CD4-positive, alpha-beta T cell (primary cell): Measurements from ENCODE around the gene ARHGEF19. TPM values are rescaled to one million over a fixed set of nuclear protein-coding genes. Genes with fewer than 3 reads are reported as not detected.

Source experiments
- ATAC-seq: fragments of 200-7000 bp; cut with Tn5 transposase; one replicate; pipeline ENCODE4 v1.10.0; 2022; ENCODE audit warnings: mild to moderate bottlenecking; ENCODE audit not compliant: poor library complexity
- CTCF ChIA-PET: fragments of 350-600 bp; sonication (Branson Sonifier 250); formaldehyde crosslinking; loops from one replicate; lab custom pipeline; 2021; ENCODE audit warnings: antibody characterized with exemption, inconsistent platforms; lab: Charles Lee
- POLR2A ChIA-PET: fragments of 350-600 bp; sonication (Branson Sonifier 250); formaldehyde crosslinking; loops from one replicate; lab custom pipeline; 2021; ENCODE audit warnings: antibody characterized with exemption, inconsistent platforms; lab: Charles Lee
- DNase-seq, 14 experiments: peaks; one replicate each; pipeline ENCODE4 v3.0.0-alpha.2; 2013 to 2020; ENCODE audit warnings: mixed read lengths in 2 of 14
- H3K27ac ChIP-seq, 2 donors: one replicate each; pipeline versions ENCODE4 v1.5.1 to v1.7.0; 2013; ENCODE audit warnings: low read length in 2 of 2, low read depth in 1 of 2, mild to moderate bottlenecking in 1 of 2
- H3K27me3 ChIP-seq, 2 experiments: 1 replicate in 1 of 2; 2 replicates in 1 of 2; pipeline versions ENCODE4 v1.6.1 to v1.7.0; 2013; ENCODE audit warnings: low read length in 2 of 2, control low read depth in 1 of 2, mild to moderate bottlenecking in 1 of 2, moderate library complexity in 1 of 2; ENCODE audit not compliant: insufficient read depth in 2 of 2, control insufficient read depth in 1 of 2
- H3K36me3 ChIP-seq: one replicate; pipeline ENCODE4 v1.6.1; 2013; ENCODE audit warnings: low read length, control low read depth; ENCODE audit not compliant: insufficient read depth
- H3K4me1 ChIP-seq: one replicate; pipeline ENCODE4 v1.6.1; 2013; ENCODE audit warnings: low read length, control low read depth; ENCODE audit not compliant: insufficient read depth
- H3K4me3 ChIP-seq: one replicate; pipeline ENCODE4 v1.5.1; 2013; ENCODE audit warnings: mild to moderate bottlenecking, low read length, moderate library complexity
- H3K9me3 ChIP-seq, 2 experiments: 1 replicate in 1 of 2; 2 replicates in 1 of 2; pipeline versions ENCODE4 v1.6.1 to v1.7.0; 2013; ENCODE audit warnings: low read length in 2 of 2, mild to moderate bottlenecking in 2 of 2, control low read depth in 1 of 2, moderate library complexity in 1 of 2; ENCODE audit not compliant: control insufficient read depth in 1 of 2, insufficient read depth in 1 of 2
- H3K27ac Mint-ChIP-seq: one replicate; pipeline ENCODE4 v1.8.0; 2020; ENCODE audit warnings: mixed read lengths
- H3K27me3 Mint-ChIP-seq: one replicate; pipeline ENCODE4 v1.8.0; 2021; ENCODE audit warnings: mixed read lengths
- H3K36me3 Mint-ChIP-seq: one replicate; pipeline ENCODE4 v1.8.0; 2021; ENCODE audit warnings: low read depth, mixed read lengths
- H3K4me1 Mint-ChIP-seq: one replicate; pipeline ENCODE4 v1.8.0; 2021; ENCODE audit warnings: low read depth, mixed read lengths
- H3K4me3 Mint-ChIP-seq: one replicate; pipeline ENCODE4 v1.8.0; 2020; ENCODE audit warnings: mild to moderate bottlenecking, mixed read lengths
- H3K9me3 Mint-ChIP-seq: one replicate; pipeline ENCODE4 v1.8.0; 2020; ENCODE audit warnings: mixed read lengths
- intact Hi-C, 2 experiments: fragments of 100-400 bp; cut with DNase I in 1 of 2; cut with micrococcal nuclease in 1 of 2; formaldehyde crosslinking; loops; one replicate each; pipeline versions ENCODE4 v1.15.1 to v1.9.0; 2023 to 2025; cut with DNase I, micrococcal nuclease
- total RNA-seq, 174 experiments: library from RNA in 2 of 174; stranded (reverse) in 2 of 174; gene quantifications; one replicate each; pipeline ENCODE4 v1.2.3 and lab custom pipeline; 2021 to 2026
- TF ChIP-seq, protein P1 (sequence below): fragments of 200-600 bp; IDR thresholded peaks from one replicate; pipeline ENCODE4 v1.8.0; 2022; ENCODE audit warnings: antibody characterized with exemption, mild to moderate bottlenecking

Gene ARHGEF19
- total RNA-seq, 2 experiments from 2014 or later, result 3.8 to 5.8 TPM

DNA sequence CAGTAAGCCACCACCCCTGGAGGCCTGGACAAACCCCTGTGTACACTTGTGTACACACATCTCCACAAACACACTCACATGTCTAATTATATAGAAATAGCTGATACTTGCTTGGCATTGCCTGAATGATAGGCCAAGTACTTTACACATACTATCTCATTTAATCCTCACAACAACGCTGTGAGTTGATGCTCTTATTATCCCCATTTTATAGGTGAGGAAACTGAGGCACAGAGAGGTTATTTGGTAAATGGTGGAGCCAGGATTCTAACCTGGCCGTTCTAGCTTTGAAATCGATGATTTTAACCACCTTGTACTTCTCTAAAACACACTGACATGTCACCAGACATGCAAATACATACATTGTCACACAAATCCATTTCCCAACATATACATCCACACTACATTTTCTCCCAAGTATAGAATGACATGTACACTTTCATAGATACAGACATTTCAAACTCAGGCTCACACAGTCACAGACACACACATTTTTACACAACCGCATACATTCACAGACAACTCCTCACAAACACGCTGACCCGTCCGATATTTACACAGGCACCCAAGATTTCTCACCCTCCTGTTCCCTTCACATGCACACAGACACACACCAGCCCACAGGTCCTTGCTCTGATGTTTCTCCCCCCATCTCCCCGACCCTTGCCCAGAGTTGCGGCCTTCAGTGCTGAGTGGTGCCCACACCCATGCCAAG lies 3.2 kb downstream of the ARHGEF19 start:
- no peak overlapping the region for H3K27ac ChIP-seq
- CTCF ChIA-PET, result no interaction called here
- POLR2A ChIA-PET, result interaction anchor here (3.4 kb wide), 1 partner anchor 7 kb away, joined by 46 read pairs; no protein-coding TSS in a partner anchor
- peaks cover 5% of the 10 kb centered on the region for H3K36me3 ChIP-seq
- H3K27ac Mint-ChIP-seq, result no peak overlapping the region
- H3K4me1 ChIP-seq, result peaks cover 25% of the 10 kb centered on the region
- H3K4me1 Mint-ChIP-seq, result peaks cover 12% of the 10 kb centered on the region
- no peaks in the 10 kb centered on the region for H3K27me3 Mint-ChIP-seq
- no peaks in the 10 kb centered on the region for H3K27me3 ChIP-seq
- H3K4me3 Mint-ChIP-seq, result peak overlapping the region; percentile 53
- H3K9me3 ChIP-seq, result no peaks in the 10 kb centered on the region
- peaks cover 5% of the 10 kb centered on the region for H3K36me3 Mint-ChIP-seq
- ATAC-seq (no peak), DNase-seq (no peak)
- H3K9me3 Mint-ChIP-seq, result no peaks in the 10 kb centered on the region
- TF ChIP-seq, protein P1, sequence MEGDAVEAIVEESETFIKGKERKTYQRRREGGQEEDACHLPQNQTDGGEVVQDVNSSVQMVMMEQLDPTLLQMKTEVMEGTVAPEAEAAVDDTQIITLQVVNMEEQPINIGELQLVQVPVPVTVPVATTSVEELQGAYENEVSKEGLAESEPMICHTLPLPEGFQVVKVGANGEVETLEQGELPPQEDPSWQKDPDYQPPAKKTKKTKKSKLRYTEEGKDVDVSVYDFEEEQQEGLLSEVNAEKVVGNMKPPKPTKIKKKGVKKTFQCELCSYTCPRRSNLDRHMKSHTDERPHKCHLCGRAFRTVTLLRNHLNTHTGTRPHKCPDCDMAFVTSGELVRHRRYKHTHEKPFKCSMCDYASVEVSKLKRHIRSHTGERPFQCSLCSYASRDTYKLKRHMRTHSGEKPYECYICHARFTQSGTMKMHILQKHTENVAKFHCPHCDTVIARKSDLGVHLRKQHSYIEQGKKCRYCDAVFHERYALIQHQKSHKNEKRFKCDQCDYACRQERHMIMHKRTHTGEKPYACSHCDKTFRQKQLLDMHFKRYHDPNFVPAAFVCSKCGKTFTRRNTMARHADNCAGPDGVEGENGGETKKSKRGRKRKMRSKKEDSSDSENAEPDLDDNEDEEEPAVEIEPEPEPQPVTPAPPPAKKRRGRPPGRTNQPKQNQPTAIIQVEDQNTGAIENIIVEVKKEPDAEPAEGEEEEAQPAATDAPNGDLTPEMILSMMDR, result no peak
- intact Hi-C loops, result loop anchor here (5.0 to 10.0 kb wide), 2 partner anchors 403 to 846 kb away; partner anchors contain the start of genes NBPF1 (in 1 of the 2) and SDHB (in 1 of the 2)
- no peak overlapping the region for H3K4me3 ChIP-seq

DNA sequence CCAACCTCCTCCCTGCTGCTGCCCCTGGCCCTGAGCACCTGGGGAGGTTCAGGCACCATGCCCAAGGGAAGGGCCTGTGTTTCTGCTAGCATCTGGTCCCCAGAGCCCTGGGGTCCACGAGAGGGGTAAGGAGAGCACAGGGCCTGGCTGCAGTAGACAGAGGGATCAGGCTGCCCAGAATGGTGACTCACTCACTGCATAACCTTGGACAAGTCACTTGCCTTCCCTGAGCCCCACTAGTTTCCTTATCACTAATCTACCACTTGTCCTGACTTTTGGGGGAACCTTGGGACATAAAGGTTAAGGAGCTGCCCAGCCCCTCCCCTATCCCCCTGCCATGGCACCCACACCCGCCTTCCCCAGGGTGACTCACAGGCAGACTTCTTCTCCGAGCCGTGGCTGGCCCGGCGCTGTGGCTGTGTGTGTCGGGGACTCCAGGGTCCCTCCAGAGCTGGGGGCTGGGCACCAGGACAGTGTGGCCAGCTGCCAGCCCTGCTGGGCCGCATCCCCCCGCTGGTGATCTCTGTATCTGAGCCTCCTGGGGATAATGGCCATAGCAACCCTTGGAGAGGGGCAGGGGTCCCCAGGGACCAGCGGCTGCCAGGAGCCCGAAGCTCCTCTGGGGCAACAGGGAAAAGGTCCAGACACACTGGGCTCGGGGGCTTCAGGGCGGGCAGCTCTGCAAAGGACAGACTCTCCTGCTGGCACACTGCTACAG lies 4.0 kb downstream of the ARHGEF19 start:
- H3K4me3 Mint-ChIP-seq, result peak overlapping the region; percentile 25

More for the DNA sequence above, 4.0 kb downstream of the ARHGEF19 start:
- DNase-seq (peak in 1 of 14 experiments; percentile 36), ATAC-seq (no peak)
- intact Hi-C loops, result loop anchor here (5.0 to 10.0 kb wide), 2 partner anchors 404 to 846 kb away; partner anchors contain the start of genes NBPF1 (in 1 of the 2) and SDHB (in 1 of the 2)
- ChIA-PET POLR2A (interaction anchor here (3.4 kb wide), 1 partner anchor 8 kb away, joined by 46 read pairs; no protein-coding TSS in a partner anchor), CTCF (no interaction called here)
- Histone ChIP-seq H3K27me3 (no peaks in the 10 kb centered on the region), H3K36me3 (peaks cover 7% of the 10 kb centered on the region), H3K9me3 (no peaks in the 10 kb centered on the region), H3K27ac (no peak overlapping the region), H3K4me1 (peaks cover 25% of the 10 kb centered on the region), H3K4me3 (no peak overlapping the region)
- Mint-ChIP-seq H3K36me3 (peaks cover 12% of the 10 kb centered on the region), H3K27me3 (no peaks in the 10 kb centered on the region), H3K27ac (no peak overlapping the region), H3K4me1 (peaks cover 12% of the 10 kb centered on the region), H3K9me3 (no peaks in the 10 kb centered on the region)
- TF ChIP-seq, protein P1, result no peak
